ENCODE data around the gene FAM163A. TPM values are rescaled to one million over a fixed set of nuclear protein-coding genes. Genes with fewer than 3 reads are reported as not detected.
A peak's percentile ranks its signal among the peaks of the same experiment; 100 is the strongest.
"Not testable (repeated sequence)": the region's sequence is repeated elsewhere in the genome, so short reads cannot be mapped to it uniquely, and the experiment has no call there.

FAM163A gene
- total RNA-seq, 1 donor from 2014 or later, result 0.16 TPM

DNA sequence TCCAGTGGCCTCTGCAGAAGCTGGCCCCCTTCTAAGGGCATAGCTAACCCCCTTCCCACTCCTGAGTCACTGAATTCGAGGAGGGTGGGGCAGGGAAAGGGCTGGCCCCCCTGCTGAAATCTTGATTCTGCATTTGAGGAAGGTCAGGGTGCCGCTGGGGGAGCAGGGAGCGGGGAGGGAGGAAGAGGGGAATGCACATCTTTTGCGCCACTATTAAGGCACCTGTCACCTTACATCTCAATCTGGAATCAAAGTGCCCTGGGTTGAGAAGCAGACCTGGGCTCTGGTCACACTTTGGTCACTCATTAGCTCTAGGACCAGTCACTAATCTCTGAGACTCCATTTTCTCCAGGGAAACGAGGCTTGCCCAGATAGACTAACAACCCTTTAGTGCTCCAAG lies 72.5 kb downstream of the FAM163A start:
- DNase-seq (ENCODE audit: low spot score), result no peak

DNA sequence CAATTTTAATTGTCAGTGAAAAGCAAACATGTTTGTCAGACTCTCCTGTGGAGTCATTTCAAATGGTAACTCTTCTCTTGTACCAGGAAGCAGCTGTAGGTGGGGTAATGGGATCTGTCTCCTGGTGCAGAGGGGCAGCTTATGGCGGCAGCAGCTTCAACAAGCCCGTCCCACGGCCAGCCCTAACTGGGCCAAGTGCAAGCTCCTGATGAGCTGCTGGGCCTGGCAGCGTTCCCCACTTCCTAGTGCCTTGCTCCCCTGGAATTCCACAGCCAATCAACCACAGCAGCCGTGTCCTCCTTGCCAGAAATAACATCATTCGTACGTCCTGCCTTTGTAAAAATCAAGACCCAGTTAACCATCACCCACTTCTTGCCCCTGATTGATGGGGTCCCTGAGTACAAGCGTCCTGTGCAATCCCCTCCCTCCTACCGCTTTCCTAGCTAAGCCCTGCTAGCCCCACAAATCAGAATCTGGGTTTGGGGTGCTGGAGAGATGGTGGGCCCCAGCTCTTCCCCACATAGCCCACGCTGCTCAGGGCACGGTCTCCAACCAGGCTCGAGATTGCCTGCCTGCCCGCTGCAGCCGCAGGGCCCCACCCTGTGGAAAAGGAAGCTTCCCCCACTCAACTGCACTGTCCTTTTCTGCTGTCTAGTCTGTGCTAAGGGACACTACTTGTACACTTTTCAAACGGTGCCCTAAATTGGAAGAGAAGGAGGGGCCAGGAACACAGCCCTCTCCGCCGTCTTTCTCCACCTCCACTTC lies 73.3 kb downstream of the FAM163A start:
- DNase-seq (ENCODE audit: low spot score), result no peak

DNA sequence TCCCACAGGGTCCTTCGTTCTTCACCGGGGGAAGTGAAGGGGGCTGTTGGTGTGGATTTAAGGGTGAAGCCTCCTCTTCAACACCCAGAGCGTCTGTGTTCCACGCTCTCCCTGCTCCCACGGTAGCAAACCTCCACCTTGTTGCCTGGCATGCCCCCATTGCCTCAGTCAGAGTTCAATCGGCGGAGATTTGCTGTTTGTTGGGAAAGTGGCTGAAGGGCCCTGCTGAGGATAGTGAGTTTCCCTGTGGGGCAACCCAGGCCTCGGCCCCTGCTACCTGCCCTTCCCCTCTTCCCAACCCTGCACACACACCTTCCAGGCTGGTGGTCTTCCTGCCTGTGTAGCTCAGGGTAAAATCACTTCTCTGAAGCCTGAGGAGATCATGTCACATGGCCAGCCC lies 74.0 kb downstream of the FAM163A start:
- DNase-seq (ENCODE audit: low spot score), result no peak

DNA sequence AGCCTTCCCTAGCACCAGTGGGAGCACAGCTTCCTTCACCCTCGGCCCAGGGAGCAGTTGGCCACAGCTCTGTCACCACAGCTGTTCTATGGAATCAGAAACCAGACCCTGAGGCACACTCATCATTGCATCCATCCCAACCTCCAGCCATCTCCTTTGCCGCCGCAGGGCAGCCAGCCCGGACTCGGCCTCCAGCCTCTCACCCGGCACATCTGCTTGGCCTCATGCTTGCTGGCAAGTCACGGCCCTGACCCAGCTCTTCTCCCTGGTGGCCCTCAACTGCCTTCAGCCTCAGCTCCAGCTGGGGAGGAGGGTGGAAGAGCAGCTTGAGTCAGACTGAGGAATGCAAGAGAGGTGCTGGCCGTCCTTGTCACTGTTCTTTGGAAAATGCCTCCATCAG lies 74.7 kb downstream of the FAM163A start:
- no peak for DNase-seq (ENCODE audit: low spot score)

DNA sequence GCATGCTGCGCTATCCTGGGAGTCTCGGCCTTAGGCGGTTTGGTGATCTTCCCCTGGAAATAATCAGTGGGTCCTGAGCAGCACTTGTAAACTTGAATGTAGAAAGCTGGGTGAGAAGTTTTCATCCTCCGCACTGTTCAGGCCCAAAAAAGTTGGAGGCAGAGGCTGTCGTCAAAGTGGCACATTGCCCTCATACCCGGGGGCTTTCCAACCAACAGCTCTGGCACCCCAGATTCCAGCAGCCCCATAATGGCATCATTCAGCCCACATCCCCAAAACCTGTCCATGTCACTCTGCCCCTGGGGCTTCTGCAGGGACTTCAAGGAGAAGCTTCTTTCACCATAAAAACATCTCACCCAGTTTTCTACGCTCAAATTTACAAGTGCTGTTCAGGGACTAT lies 75.2 kb downstream of the FAM163A start:
- DNase-seq (ENCODE audit: low spot score), result no peak

DNA sequence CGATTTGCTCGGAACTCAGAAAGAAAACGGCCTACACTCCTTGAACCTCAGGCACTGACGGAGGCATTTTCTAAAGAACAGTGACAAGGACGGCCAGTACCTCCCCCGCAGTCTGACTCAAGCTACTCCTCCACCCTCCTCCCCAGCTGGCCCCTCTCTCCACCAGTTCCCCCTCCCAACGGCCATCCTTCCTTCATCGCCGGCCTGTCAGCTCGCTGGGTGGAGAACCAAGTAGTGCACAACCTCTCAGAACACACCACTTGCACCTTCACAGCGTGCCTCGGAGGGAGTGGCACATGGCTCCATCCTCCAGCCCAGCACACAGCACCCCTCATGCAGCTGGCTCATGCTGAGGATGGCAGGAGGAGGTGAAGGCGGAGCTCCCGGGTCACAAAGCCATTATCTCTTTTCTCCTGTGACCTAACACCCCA lies 75.7 kb downstream of the FAM163A start:
- DNase-seq (ENCODE audit: low spot score), result no peak

DNA sequence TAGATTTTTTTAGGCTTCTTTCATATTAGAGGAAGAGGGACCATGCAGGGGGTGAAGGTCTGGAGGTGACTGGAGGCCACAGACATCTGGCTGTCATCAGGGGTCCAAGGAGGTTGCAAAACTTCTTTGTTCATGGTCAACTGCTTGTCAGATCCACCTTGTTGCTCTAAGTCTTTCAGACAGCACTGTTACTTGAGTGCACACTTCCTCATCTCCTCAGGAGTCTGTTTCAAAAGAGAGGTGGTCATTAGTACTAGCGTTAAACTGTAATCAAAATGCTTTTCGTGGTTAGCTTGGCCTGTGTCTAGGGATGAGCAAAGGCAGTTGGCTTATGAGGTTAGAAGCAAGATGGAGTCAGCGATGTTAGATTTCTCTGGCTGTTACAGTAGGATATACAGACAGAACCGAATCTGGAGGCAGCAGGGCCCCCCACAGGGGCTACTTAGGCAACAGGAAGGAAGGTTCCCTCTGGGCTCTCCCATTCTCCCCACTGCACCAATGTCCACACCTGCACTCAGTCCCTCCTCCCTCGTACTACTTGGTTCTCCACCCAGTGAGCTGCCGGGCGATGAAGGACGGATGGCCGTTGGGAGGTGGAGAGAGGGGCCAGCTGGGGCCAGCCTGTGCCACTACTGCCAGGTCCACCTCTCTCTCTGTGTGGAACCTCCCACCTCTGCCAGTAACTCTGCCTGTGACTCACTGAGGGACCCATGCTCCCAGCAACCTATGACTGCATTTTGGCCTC lies 77.3 kb downstream of the FAM163A start:
- DNase-seq (ENCODE audit: low spot score), result no peak

DNA sequence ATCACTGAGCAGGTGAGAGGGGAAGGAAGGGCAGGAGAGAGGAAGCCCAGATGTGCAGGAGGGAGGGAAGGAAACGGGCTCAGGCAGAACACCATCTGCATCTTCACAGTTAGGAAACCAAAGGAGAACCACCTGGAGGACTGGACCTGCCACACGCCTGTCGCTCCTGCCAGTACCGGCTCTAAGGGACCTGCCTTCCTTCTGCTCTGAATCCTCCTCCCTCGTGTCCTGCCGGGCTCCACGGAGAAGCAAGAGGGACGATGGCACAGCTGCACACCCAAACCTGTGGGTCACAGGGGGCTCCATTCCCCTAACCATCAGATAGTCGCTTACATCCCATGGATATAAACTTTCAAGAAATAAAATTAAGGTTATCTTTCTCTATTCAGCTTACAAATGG lies 78.4 kb downstream of the FAM163A start:
- DNase-seq (ENCODE audit: low spot score), result no peak

DNA sequence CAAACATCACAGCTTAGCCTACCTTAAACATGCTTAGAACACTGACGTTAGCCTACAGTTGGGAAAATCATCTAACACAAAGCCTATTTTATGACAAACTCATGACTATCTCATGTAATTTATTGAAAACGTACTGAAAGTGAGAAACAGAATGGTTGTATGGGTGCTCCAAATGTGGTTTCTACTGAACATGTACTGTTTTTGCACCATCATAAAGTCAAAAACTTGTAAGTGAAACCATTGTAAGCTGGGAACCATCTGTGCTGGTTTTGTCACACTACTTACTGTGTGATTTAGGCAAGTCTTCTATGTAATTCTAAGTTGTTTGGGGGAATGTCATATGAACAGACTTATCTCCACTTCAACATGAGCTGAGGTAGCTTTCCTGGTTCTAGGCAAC lies 79.0 kb downstream of the FAM163A start:
- no peak for DNase-seq (ENCODE audit: low spot score)

DNA sequence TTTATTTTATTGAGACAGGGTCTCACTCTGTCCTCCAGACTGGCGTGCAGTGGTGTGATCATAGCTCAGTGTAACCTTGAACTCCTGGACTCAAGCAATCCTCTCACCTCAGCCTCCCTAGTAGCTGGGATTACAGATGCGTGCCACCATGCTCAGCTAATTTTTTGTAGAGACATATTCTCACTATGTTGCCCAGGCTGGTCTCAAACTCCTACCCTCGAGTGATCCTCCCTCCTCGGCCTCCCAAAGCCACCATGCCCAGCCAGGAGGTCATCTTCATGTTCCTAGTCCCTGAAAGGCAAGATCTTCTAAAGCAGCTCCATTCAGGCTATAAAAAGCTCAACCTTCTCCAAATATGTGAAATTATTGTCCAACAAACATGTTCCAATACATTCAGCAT lies 80.6 kb downstream of the FAM163A start:
- DNase-seq (ENCODE audit: low spot score), result no peak

DNA sequence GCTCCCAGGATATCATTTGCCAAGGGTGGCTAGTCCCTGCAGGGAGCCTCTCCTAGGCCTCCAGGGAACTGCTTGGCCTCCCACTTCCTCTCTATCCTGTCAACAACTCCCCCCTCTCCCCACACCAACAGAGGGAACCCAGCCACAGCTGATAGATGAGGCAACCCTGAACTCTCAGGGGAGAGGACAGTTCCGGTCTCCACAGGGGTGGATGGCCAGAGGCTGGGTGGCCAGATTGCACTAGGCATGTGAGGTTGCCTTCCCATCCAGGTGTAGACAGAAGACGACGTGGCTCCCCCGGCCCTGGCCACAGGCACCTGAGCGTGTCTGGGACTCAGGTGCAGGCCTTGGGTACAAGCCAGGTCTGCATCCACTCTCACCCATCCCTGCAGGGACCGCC lies 81.2 kb downstream of the FAM163A start:
- DNase-seq (ENCODE audit: low spot score), result peak; percentile 34

DNA sequence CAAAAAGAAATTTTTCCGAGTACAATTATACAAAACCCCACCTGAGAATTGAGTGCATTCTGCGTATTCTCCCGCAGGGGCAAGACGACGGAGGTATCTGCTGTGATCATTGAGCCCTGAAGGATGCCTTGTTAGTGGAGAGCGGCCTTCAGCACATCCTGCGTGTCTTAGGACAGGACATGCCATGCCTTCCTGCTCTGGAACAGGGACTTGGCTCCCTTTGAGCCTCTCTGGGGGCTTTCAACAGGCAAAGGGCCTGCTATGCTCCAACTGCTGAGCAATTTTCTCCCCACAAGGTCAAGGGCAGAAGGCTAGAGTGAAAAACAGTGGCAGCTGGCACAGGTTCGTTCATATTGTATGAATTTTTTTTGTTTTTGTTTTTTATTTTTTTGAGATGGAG lies 82.1 kb downstream of the FAM163A start:
- peak; percentile 14 for DNase-seq (ENCODE audit: low spot score)

DNA sequence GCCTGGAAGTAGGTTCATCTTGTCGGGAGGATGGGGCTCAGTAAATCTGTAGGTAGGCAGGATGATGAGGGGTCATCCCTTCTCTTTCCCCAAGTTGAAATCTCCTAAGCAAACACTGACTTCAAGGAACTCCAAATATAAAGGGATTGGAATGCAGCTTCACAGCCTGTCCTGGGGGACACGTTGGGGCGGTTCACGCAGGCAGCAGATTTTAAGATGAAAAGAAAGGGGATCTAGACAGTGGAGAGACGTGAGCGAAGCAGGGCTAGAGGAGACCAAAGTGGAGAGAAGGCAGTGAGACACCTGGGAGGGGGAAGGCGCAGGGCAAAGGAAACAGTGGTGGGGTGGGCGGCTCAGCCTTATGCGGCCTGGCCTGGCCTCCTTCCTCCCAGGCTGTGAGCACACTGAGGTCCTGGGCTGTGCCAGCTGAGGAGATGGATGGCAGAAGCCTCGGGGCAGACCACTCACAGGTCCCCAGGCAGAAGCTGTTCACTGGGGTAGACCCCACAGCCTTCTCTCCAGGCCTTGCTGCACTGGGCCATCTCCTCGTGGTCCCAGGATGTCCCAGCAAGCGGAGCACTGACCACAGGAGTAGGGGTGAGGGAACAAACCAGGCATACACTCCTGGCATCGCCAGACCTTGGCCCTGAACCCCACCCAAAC lies 82.8 kb downstream of the FAM163A start:
- peak; percentile 30 for DNase-seq (ENCODE audit: low spot score)

DNA sequence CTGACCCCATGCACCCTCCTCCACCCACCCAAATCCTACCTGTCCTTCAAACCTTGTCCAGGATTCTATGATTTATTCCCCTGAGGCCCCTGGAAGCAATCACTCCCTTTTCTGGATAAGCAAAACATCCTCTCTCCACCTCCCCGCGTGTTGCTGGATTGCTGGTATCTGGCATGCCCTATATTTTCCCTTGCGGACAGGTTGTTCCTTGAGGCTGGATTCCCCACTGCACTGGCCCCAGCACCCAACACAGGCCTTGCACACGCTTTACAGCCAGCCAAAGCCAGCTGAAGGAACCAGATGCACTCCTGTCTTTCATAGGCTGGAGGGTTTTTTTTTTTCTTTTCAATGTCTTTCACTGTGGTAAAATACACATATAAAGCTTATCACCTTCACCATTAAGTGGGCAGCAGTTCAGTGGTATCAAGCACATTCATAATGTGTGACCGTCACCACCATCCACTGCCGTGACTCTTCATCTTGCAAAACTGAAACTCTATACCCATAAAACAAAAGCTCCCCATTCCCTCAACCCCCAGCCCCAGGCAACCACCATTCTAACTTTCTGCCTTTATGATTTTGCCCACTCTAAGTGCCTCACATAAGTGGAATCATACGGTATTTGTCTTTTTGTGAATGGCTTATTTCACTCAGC lies 83.7 kb downstream of the FAM163A start:
- no peak for DNase-seq (ENCODE audit: low spot score)

DNA sequence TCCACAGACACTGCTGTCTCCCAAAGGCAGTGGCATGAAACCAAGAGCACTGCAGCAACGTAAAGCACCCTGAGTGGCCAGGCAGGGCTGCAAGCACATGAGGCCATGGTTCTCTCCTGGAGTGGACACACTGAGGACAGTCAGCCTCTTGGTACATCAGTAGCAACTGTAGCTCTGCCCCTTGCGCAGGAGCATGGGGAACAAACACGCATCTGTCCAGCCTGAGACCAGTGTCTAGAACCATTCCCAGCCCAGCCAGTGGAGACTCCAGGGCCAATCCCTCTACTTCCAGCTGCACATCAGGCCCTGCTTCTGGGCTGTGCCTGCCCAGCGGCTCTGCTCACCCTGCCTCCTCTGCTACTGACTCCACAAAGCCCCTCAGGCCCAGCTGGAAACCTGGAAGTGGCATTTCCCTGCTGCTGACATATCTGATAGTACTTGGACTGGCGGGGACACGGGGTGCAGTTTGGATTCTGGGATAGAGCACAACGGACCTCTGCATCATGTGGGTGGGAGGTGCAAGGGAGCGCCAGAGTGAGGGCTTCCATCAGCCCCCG lies 85.5 kb downstream of the FAM163A start:
- DNase-seq (ENCODE audit: low spot score), result no peak

DNA sequence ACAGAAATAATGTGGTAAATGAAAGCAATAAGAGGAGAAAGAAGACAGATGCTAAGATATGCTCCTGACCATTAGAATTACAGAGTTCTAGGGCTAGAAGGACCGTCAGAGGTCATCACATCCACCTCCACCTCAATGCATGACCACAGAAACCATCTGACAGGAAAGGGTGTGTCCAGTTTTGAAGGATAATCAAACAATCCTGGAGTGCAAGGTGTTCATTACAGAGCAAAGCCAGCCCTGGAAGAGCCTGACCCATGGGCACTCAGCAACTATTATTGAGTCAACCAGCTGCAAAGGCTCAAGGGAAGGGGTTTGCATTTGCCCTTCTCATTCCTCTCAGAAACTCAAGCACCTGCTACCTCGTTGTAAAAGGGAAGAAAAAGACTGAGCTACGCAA lies 88.1 kb downstream of the FAM163A start:
- DNase-seq (ENCODE audit: low spot score), result no peak

DNA sequence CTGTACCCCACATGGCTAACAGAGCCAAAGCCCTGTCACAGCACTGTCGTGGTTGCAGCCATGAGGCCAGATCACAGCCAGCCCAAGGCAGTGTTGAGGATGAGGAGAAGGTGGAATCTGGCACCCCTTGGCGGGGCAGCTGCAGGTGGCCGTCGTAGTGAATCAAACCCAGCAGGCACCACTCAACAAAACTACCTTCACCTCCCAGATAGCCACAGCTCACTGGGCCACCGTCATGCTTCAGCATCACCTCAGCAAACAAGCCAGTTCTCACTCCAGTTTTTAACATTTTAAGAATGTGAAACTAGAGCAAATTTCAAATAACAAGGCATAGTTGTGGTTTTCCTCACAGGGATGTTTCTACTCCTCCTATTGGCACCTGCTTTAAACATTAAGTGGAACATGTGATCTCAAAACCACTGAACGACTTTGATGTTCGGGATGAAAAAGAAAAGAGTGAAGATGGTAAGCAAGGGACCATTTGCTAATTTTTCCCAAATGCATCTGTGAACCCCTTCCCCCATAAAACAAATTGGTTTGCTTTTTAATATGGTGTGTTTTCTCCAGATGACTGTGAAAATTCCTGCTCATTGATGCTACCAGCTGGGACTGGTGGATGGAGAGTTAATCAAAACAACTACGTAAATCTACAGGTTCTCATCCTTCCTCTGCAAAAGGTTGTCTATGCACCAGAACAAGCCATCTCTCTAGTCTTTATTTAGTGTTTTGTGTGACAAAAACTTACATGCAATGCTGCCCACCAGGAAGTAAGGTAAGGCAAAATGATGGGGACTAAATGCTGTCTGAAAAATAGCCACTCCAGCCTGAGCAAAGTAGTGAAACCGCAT lies 89.0 kb downstream of the FAM163A start:
- no peak for DNase-seq (ENCODE audit: low spot score)

DNA sequence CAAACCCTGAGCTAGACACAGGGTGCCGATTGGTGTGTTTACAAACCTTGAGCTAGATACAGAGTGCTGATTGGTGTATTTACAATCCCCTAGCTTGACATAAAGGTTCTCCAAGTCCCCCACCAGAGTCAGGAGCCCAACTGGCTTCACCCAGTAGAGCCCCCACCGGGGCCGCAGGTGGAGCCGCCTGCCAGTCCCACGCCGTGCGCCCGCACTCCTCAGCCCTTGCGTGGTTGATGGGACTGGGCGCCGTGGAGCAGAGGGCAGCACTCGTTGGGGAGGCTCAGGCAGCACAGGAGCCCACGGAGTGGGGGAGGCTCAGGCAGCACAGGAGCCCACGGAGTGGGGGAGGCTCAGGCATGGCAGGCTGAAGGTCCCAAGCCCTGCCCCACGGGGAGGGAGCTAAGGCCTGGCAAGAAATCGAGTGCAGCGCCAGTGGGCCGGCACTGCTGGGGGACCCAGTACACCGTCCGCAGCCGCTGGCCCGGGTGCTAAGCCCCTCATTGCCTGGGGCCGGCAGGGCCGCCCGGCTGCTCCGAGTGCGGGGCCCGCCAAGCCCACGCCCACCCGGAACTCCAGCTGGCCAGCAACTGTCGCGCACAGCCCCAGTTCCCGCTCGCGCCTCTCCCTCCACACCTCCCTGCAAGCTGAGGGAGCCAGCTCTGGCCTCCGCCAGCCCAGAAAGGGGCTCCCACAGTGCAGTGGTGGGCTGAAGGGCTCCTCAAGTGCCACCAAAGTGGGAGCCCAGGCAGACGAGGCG lies 93.8 kb downstream of the FAM163A start:
- not testable (repeated sequence) for DNase-seq (ENCODE audit: low spot score)

DNA sequence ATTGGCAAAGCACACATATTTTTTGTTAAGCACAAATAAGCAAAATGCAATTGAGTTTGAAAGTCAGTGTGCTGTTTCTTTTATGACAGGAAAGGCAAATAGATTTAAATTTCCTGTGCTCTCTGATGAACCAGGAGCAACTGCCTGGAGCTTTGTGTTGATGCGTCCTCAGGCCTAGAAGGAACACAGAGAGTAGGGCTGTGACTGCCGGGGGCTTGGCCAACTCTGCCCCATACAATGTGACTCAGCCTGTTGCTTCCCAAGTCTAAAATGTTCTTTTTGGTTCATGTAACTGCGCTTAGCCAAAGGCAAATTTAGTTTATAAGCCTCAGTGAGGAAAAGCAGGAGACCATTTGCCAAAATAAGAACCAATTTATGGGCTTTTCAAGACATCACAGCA lies 97.0 kb downstream of the FAM163A start:
- DNase-seq (ENCODE audit: low spot score), result no peak

DNA sequence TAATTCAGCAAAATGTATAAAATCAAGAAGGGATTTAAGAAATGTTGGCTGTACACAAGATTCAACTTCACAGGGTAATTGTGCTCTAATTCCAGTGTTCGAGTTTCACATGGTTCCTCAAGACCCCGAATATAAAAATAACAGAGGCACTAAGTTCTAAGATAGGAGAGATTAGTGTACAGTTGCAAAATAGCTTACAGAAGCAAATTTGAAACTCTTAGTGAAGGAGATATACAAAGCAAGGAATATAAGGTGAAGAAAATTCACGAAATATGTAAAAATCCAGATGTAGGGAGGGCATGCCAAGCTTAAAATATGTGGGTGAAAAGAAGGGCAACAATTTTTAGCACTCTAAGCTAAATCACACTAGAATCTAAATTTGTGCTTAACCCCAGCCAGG lies 105.1 kb downstream of the FAM163A start:
- no peak for DNase-seq (ENCODE audit: low spot score)
